HepG2 (cell line): ENCODE results near the gene PHF3. TPM values are rescaled to one million over a fixed set of nuclear protein-coding genes. Genes with fewer than 3 reads are reported as not detected.

ENCODE experiments used
- ATAC-seq: fragments of 200-7000 bp; cut with Tn5 transposase; 3 replicates; pipeline ENCODE4 v1.9.1; 2020; ENCODE audit warnings: mild to moderate bottlenecking, moderate library complexity
- BruUV-seq: library from RNA; stranded (reverse); fragments of 400-500 nt; replicated peaks from 2 replicates; lab custom pipeline; 2021; lab: Mats Ljungman, UMichigan
- CTCF ChIA-PET: fragments of 300-600 bp; formaldehyde crosslinking; extraction: SDS; loops from one replicate; lab custom pipeline; 2021; ENCODE audit warnings: low total read pairs, inconsistent platforms, low intra/inter-chr PET ratio; lab: Yijun Ruan, JAX
- POLR2A ChIA-PET: fragments of 350-600 bp; sonication (Branson Sonifier 250); formaldehyde crosslinking; loops from one replicate; lab custom pipeline; 2020; ENCODE audit warnings: antibody characterized with exemption, inconsistent platforms; lab: Yijun Ruan, JAX
- DNase-seq: peaks from one replicate; pipeline ENCODE4 v3.0.0-alpha.2; 2015; ENCODE audit warnings: low spot score
- FAIRE-seq: peaks from 3 replicates; lab custom pipeline; 2011; peaks lifted over from hg19 to GRCh38; lab: Jason Lieb, UNC
- H2AFZ ChIP-seq: one replicate; pipeline ENCODE4 v1.6.1; 2011; ENCODE audit warnings: low read length, inconsistent platforms
- H3K27ac ChIP-seq: fragments of 300-600 bp; 3 replicates; pipeline ENCODE4 v1.8.0; 2011; ENCODE audit warnings: mixed run types, mild to moderate bottlenecking, mixed read lengths, low read length, inconsistent platforms; ENCODE audit not compliant: insufficient read depth; ENCODE audit errors: extremely low read length
- H3K27me3 ChIP-seq, 2 experiments: fragments of 200-600 bp in 1 of 2; 2 replicates in 1 of 2; 3 replicates in 1 of 2; pipeline versions ENCODE4 v1.6.0 to v1.8.0; 2011; ENCODE audit warnings: low read length in 2 of 2, mild to moderate bottlenecking in 2 of 2, moderate library complexity in 2 of 2, inconsistent platforms in 1 of 2; ENCODE audit not compliant: insufficient read depth in 2 of 2, control insufficient read depth in 1 of 2
- H3K36me3 ChIP-seq, 2 experiments: fragments of 200-600 bp in 1 of 2; replicated peaks in 1 of 2; 2 replicates in 1 of 2; 3 replicates in 1 of 2; pipeline versions ENCODE4 v1.5.1 to v1.8.0; 2011; ENCODE audit warnings: low read length in 2 of 2, inconsistent platforms in 1 of 2; ENCODE audit not compliant: insufficient read depth in 2 of 2, control insufficient read depth in 1 of 2
- H3K4me1 ChIP-seq: 2 replicates; pipeline ENCODE4 v1.5.1; 2012; ENCODE audit warnings: low read length, inconsistent platforms; ENCODE audit not compliant: insufficient read depth
- H3K4me2 ChIP-seq: 2 replicates; pipeline ENCODE4 v1.6.0; 2011; ENCODE audit warnings: low read depth, low read length, inconsistent platforms
- H3K4me3 ChIP-seq, 3 experiments: fragments of 200-600 bp in 1 of 3; sonication (generic), shearing (Covaris generic) in 1 of 3; replicated peaks in 1 of 3; 2 replicates each; pipeline ENCODE4 v1.5.1; 2011 to 2016; ENCODE audit warnings: low read length in 3 of 3, inconsistent platforms in 2 of 3, low read depth in 2 of 3, mild to moderate bottlenecking in 2 of 3, control low read depth in 1 of 3, mixed read lengths in 1 of 3; ENCODE audit not compliant: insufficient read depth in 1 of 3
- H3K79me2 ChIP-seq: one replicate; pipeline ENCODE4 v1.6.1; 2011; ENCODE audit warnings: low read length, inconsistent platforms; ENCODE audit not compliant: insufficient read depth
- H3K9ac ChIP-seq: 2 replicates; pipeline ENCODE4 v1.6.0; 2011; ENCODE audit warnings: mild to moderate bottlenecking, low read depth, low read length, inconsistent platforms; ENCODE audit not compliant: insufficient read depth
- H3K9me3 ChIP-seq: 2 replicates; pipeline ENCODE4 v1.5.1; 2012; ENCODE audit warnings: mild to moderate bottlenecking, low read length
- H4K20me1 ChIP-seq: 2 replicates; pipeline ENCODE4 v1.6.0; 2011; ENCODE audit warnings: inconsistent platforms, mild to moderate bottlenecking, low read length, moderate library complexity; ENCODE audit not compliant: insufficient read depth
- CEBPG ChIP-seq: IDR thresholded peaks from 2 replicates; pipeline ENCODE4 v1.6.1; 2016
- FOXP1 ChIP-seq, 2 experiments: fragments of 450-650 bp in 1 of 2; IDR thresholded peaks; 2 replicates each; pipeline ENCODE4 v1.6.1; 2017 to 2018; ENCODE audit warnings: antibody characterized with exemption in 1 of 2
- HNRNPH1 ChIP-seq: fragments of 200-400 bp; formaldehyde crosslinking; optimal IDR thresholded peaks from 2 replicates; pipeline ENCODE3; 2017; ENCODE audit warnings: mild to moderate bottlenecking, low read depth, low read length
- SP5 ChIP-seq: IDR thresholded peaks from 2 replicates; pipeline ENCODE4 v1.6.1; 2016; ENCODE audit warnings: low read depth, borderline replicate concordance
- SRSF4 ChIP-seq: fragments of 200-400 bp; formaldehyde crosslinking; IDR thresholded peaks from one replicate; pipeline ENCODE4 v1.6.1; 2018; ENCODE audit warnings: mild to moderate bottlenecking, low read depth, low read length, moderate library complexity; ENCODE audit not compliant: poor library complexity, severe bottlenecking
- ZFP37 ChIP-seq: sonication (generic); formaldehyde crosslinking; IDR thresholded peaks from 2 replicates; pipeline ENCODE4 v1.4.0; 2020; ENCODE audit warnings: missing genetic modification reagents, borderline replicate concordance
- ZNF251 ChIP-seq: sonication (generic); formaldehyde crosslinking; IDR thresholded peaks from 2 replicates; pipeline ENCODE4 v1.9.0; 2021; ENCODE audit warnings: mild to moderate bottlenecking, missing genetic modification reagents
- ZNF253 ChIP-seq: sonication (generic); formaldehyde crosslinking; IDR thresholded peaks from 2 replicates; pipeline ENCODE4 v1.8.0; 2022; ENCODE audit warnings: mild to moderate bottlenecking, missing genetic modification reagents, borderline replicate concordance
- ZNF326 ChIP-seq: sonication (generic); formaldehyde crosslinking; IDR thresholded peaks from 2 replicates; pipeline ENCODE4 v1.4.0; 2020; ENCODE audit warnings: missing genetic modification reagents, borderline replicate concordance
- ZNF496 ChIP-seq: sonication (generic); formaldehyde crosslinking; IDR thresholded peaks from 2 replicates; pipeline ENCODE4 v1.8.1; 2023; ENCODE audit warnings: mild to moderate bottlenecking, moderate library complexity, missing genetic modification reagents; ENCODE audit not compliant: insufficient replicate concordance
- ZNF674 ChIP-seq: sonication (generic); formaldehyde crosslinking; IDR thresholded peaks from 2 replicates; pipeline ENCODE4 v1.5.0; 2020; ENCODE audit warnings: low read depth, mild to moderate bottlenecking, missing genetic modification reagents
- ZNF713 ChIP-seq: sonication (generic); formaldehyde crosslinking; IDR thresholded peaks from 2 replicates; pipeline ENCODE4 v1.4.0; 2020; ENCODE audit warnings: mild to moderate bottlenecking, missing genetic modification reagents
- ZNF777 ChIP-seq: sonication (generic); formaldehyde crosslinking; IDR thresholded peaks from 2 replicates; pipeline ENCODE4 v1.4.0; 2020; ENCODE audit warnings: missing genetic modification reagents
- in situ Hi-C: cut with HindIII; loops from 2 replicates; pipeline ENCODE4 v1.10.0; 2017; ENCODE audit warnings: low pct_unique_long_range_greater_than_20kb; ENCODE audit not compliant: extremely low pct_ligation_motif_present
- intact Hi-C: fragments of 100-400 bp; cut with micrococcal nuclease; formaldehyde crosslinking; loops from one replicate; pipeline ENCODE4 v1.10.0; 2022; ENCODE audit not compliant: unreplicated experiment
- polyA plus RNA-seq, 8 experiments: library from polyadenylated mRNA; depleted of rRNA in 3 of 8; stranded (reverse) in 7 of 8; unstranded in 1 of 8; fragments of >200 nt; fragmentation: Illumina TruSeq in 4 of 8; extraction: Trizol in 4 of 8; gene quantifications; 2 replicates each; pipeline versions ENCODE4 v1.2.1 to v1.2.3, GENCODE V29; 2011 to 2016; ENCODE audit warnings: low read depth in 4 of 8, missing spikeins in 1 of 8, mixed read lengths in 1 of 8; ENCODE audit not compliant: insufficient read depth in 1 of 8
- total RNA-seq, 5 experiments: library from RNA; depleted of rRNA; stranded (reverse); fragments of >200 nt; fragmentation: Illumina TruSeq; extraction: Trizol; gene quantifications; 2 replicates each; pipeline ENCODE4 v1.2.3, GENCODE V29; 2016; ENCODE audit warnings: low read depth in 1 of 5
- TF ChIP-seq, protein P1 (sequence below): sonication (generic); formaldehyde crosslinking; IDR thresholded peaks from 2 replicates; pipeline ENCODE4 v1.8.0; 2022; ENCODE audit warnings: low read depth, missing genetic modification reagents
- TF ChIP-seq, protein P2 (sequence below): IDR thresholded peaks from 2 replicates; pipeline ENCODE4 v1.6.1; 2016; ENCODE audit warnings: missing biosample characterization, missing genetic modification reagents, low read depth
- TF ChIP-seq, protein P3 (sequence below): sonication (generic); formaldehyde crosslinking; IDR thresholded peaks from 2 replicates; pipeline ENCODE4 v1.9.0; 2021; ENCODE audit warnings: missing genetic modification reagents, borderline replicate concordance

Gene PHF3
- total and polyA plus RNA-seq, 2 of the 13 experiments (the other 11 are each of a cell fraction or from before 2014, with no cell fraction given) = 19.8 to 70.4 TPM

DNA sequence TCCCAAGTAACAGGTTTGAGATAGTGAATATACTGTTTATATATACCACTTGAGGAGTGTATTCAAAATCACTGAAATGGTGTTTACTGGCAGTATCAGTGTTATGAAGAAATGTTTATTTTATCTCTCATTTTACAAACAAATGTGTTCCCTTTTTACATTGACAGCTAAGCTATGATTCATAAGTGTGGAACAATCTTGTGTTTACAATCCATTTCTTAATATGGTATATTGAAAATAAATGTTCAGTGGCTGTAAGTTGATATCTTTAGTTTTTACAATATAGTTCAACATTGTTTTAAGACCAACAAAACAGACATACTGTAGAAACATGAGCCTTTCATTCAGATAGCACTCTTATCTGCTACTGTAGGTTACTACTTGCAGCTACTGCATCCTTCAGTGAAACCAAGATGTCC is 14.3 kb downstream of the PHF3 start:
- Histone ChIP-seq H3K4me1 (peaks cover 22% of the 10 kb centered on the region), H3K27me3 (no peaks in the 10 kb centered on the region), H3K79me2 (peaks cover 100% of the 10 kb centered on the region), H3K4me3 (no peak overlapping the region), H4K20me1 (peaks cover 87% of the 10 kb centered on the region), H3K4me2 (no peak overlapping the region), H2AFZ (no peak overlapping the region), H3K9me3 (no peaks in the 10 kb centered on the region), H3K36me3 (peaks cover 3 to 4% of the 10 kb centered on the region in 2 experiments; a peak in 3 of 5 replicates), H3K9ac (no peak overlapping the region), H3K27ac (no peak overlapping the region)
- CTCF ChIA-PET = no interaction called here
- POLR2A ChIA-PET = interaction anchor here (1.5 kb wide), 1 partner anchor 14 kb away, joined by 8 read pairs; the partner anchor contains the start of gene PHF3
- intact Hi-C loops (no loop called here), in situ Hi-C loops (no loop called here)
- BruUV-seq = no TSS peak
- no peak for ATAC-seq
- no peak for FAIRE-seq
- DNase-seq = no peak
- TF ChIP-seq ZNF674 (CRISPR knock-in tag) = no peak
- no peak for TF ChIP-seq ZNF253 (CRISPR knock-in tag)
- TF ChIP-seq CEBPG (CRISPR knock-in tag) = no peak
- TF ChIP-seq, protein P1, sequence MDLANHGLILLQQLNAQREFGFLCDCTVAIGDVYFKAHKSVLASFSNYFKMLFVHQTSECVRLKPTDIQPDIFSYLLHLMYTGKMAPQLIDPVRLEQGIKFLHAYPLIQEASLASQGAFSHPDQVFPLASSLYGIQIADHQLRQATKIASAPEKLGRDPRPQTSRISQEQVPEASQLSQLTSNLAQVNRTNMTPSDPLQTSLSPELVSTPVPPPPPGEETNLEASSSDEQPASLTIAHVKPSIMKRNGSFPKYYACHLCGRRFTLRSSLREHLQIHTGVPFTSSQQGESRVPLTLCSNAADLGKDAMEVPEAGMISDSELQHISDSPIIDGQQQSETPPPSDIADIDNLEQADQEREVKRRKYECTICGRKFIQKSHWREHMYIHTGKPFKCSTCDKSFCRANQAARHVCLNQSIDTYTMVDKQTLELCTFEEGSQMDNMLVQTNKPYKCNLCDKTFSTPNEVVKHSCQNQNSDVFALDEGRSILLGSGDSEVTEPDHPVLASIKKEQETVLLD (CRISPR knock-in tag) = no peak
- TF ChIP-seq HNRNPH1 = no peak
- TF ChIP-seq ZFP37 (CRISPR knock-in tag) = no peak
- TF ChIP-seq, protein P2, sequence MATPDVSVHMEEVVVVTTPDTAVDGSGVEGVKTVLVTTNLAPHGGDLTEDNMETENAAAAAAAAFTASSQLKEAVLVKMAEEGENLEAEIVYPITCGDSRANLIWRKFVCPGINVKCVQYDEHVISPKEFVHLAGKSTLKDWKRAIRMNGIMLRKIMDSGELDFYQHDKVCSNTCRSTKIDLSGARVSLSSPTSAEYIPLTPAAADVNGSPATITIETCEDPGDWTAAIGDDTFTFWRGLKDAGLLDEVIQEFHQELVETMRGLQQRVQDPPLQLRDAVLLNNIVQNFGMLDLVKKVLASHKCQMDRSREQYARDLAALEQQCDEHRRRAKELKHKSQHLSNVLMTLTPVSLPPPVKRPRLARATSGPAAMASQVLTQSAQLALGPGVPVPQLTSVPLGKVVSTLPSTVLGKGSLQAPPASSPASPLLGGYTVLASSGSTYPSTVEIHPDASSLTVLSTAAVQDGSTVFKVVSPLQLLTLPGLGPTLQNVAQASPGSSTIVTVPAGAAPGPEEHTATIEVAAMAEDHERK (CRISPR knock-in tag) = no peak
- TF ChIP-seq ZNF713 (CRISPR knock-in tag) = no peak
- TF ChIP-seq SRSF4 = no peak
- no peak for TF ChIP-seq ZNF496 (CRISPR knock-in tag)
- TF ChIP-seq, protein P3, sequence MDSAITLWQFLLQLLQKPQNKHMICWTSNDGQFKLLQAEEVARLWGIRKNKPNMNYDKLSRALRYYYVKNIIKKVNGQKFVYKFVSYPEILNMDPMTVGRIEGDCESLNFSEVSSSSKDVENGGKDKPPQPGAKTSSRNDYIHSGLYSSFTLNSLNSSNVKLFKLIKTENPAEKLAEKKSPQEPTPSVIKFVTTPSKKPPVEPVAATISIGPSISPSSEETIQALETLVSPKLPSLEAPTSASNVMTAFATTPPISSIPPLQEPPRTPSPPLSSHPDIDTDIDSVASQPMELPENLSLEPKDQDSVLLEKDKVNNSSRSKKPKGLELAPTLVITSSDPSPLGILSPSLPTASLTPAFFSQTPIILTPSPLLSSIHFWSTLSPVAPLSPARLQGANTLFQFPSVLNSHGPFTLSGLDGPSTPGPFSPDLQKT (CRISPR knock-in tag) = no peak
- TF ChIP-seq ZNF251 (CRISPR knock-in tag) = no peak
- no peak for TF ChIP-seq ZNF777 (CRISPR knock-in tag)
- TF ChIP-seq SP5 = no peak
- no peak for TF ChIP-seq ZNF326 (CRISPR knock-in tag)
- no peak for TF ChIP-seq FOXP1 (IDR thresholded peaks at IDR 0.05)
- TF ChIP-seq FOXP1 (CRISPR knock-in tag; IDR thresholded peaks at IDR 0.05) = no peak
